LNCAP (cell line): Measurements from ENCODE around the gene OR1K1.

Experiments used
- CTCF ChIP-seq: fragments of 450-650 bp; IDR thresholded peaks from 2 replicates; pipeline ENCODE4 v1.5.1; 2017; ENCODE audit warnings: mild to moderate bottlenecking

OR1K1 gene

GRCh38 chr9:122800066-122801060 is at the start of gene OR1K1:
Gene OR1K1 (plus strand): TSS chr9:122800123. CDS start chr9:122800123, 0 bp downstream.
- TF ChIP-seq CTCF = no peak

- no peak for TF ChIP-seq CTCF
Measured at GRCh38 chr9:122754825-122755224, 45.1 kb upstream of the OR1K1 start.

- no peak for TF ChIP-seq CTCF
Measured at GRCh38 chr9:122767817-122768216, 32.1 kb upstream of the OR1K1 start.

- no peak for TF ChIP-seq CTCF
Measured at GRCh38 chr9:122777052-122777451, 22.9 kb upstream of the OR1K1 start.

- TF ChIP-seq CTCF = no peak
Measured at GRCh38 chr9:122777935-122778627, 21.8 kb upstream of the OR1K1 start.

GRCh38 chr9:122779181-122779580 is 20.7 kb upstream of the OR1K1 start:
- TF ChIP-seq CTCF = no peak

- no peak for TF ChIP-seq CTCF
Measured at GRCh38 chr9:122780026-122780425, 19.9 kb upstream of the OR1K1 start.
